GM21367 (cell line): Measurements from ENCODE around the gene CPSF4.
"Not testable (repeated sequence)": the region's sequence is repeated elsewhere in the genome, so short reads cannot be mapped to it uniquely, and the experiment has no call there.

Experiments
- ATAC-seq: cut with Tn5 transposase; IDR thresholded peaks from one replicate; pipeline ENCODE4 v1.9.1; 2021; ENCODE audit not compliant: unreplicated experiment

The CPSF4 gene

DNA sequence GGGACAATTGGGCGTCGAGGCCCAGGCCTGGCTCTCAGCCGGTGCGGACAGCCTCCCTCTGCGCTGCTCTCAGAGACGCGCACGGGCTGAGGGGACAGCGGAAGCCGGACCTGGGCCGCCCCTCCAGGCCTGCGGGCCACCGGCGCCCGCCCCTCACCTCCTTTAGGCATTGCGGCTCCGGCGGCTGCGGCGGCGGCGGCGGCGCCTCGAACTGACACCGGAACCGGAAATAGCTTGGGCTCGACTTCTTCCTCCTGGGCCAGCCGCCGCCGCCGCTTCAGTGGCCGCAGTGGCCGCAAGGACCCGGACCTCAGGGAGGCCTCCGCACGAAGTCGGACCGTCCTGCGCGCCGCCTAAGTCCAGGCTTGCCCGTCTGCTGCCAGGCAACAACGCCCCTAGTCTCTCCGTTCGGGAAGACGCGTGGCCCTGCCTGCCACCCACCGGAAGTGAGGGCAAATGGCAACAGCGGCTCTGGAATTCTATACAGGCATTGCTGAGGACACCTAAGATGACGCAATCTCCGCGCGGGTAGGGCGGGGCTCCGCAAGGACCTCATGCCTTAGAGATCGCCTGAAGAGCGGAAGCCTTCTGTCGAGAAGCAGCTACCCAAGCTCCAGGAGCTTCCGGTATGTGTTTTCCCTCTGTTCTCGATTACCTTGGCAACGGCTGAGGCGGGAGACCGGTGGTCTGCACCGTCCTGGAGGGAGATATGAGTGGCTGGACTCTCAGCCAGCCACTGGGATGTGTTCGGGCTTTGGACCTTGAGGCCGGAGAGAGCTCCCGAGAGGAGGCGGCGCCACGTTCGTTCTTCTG, 30.2 kb upstream of the CPSF4 start, which contains the start of the genes BUD31 and PDAP1:
TSS of gene BUD31 (plus strand) at position 591 of the 813 bp plus-strand sequence. CDS start 2,124 bp downstream, outside the sequence.
TSS of gene PDAP1 (minus strand) at position 219 of the 813 bp plus-strand sequence. CDS start at position 170, 49 bp downstream.
- peak; percentile 67 for ATAC-seq

DNA sequence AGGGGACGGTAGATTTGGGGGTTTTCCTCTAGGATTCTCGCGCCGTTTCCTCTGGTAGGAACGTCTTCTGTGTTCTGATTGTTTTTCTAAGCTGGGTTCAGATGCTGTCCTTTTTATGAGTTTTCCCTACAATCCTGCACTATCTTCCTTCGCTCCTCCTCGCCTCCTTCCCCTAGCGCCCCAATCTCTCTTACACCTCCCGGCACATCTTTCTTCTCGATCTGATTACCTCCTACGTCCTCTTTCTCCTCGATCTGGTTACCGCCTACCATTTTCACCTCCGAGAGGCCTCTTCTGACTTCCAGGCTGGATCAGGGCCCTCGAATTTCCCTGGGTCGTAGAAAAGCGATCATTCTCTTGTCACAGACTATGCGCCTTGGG, 29.6 kb upstream of the CPSF4 start:
- ATAC-seq: no peak

DNA sequence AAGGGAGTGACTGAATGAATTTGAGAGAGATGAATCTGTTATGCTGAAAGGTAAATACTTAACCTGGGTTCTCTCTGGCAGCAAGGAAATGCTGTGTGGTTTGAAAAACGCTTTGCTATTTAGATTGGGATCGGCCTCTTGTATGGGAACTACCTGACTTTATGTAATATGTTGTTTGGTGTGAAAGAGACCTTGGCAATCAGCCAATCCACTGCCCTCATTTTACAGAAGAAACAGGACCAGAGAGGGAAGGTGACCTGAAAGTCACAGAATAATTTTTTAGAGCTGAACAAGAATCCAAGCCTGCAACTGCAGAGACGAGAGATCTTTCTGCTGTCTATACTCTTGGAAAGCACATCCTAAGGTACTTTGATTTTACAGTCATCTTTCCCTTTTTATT, 28.9 kb upstream of the CPSF4 start:
- ATAC-seq: no peak

DNA sequence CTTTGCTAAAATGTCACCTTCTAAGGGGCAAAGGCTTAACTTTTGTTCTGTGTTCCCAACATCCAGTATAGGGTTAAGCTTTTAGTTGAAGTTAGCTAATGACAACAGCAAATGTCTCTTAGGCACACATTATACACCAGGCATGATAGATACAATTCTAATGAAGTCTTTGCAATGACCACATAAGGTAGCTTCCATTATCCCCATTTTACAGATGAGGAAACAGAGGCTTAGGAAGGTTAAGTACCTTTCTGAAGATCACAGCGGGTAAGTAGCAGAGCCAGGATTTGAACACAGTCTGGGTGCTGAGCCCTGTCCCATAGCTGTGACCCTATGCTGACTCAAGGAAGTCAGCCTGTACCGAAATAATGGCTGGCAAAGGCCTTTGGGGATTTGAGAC, 28.1 kb upstream of the CPSF4 start:
- no peak for ATAC-seq

DNA sequence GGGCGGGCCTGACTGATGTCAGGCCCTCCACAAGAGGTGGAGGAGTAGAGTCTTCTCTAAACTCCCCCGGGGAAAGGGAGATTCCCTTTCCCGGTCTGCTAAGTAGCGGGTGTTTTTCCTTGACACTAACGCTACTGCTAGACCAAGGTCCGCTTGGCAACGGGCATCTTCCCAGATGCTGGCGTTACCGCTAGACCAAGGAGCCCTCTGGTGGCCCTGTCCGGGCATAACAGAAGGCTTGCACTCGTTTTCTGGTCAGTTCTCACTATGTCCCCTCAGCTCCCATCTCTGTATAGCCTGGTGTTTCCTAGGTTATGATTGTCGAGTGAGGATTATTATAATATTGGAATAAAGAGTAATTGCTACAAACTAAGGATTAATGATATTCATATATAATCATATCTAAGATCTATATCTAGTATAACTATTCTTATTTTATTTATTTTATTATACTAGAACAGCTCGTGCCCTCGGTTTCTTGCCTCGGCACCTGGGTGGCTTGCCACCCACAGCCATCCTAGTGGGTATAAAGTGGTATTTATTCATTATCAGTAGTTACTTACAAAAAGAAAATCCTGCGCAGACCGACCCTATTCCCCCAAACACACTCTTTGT, 23.1 kb upstream of the CPSF4 start:
- not testable (repeated sequence) for ATAC-seq

- ATAC-seq: no peak
Observed at GRCh38 chr7:99418260-99418659, 20.5 kb upstream of the CPSF4 start.

- ATAC-seq: no peak
Observed at GRCh38 chr7:99419323-99420021, 19.3 kb upstream of the CPSF4 start.

DNA sequence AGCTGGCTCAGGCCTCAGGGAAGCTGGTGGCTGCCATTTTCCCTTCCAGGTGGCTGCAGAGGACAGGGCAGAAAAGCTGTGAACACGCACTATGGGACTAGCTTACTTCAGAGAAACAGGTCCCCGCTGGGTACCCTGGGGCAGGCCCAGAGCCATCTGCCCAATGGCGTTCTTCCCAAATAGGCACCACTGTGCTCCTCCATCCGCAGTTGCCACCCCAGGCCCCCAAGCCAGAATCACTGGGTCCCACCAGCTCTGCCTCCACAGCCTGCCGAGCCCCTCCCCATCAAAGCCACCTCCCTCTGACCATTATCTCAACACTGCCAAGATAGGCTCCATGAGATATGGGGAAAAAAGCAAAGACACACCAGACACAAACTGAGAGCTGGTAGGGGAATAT, 18.5 kb upstream of the CPSF4 start:
- no peak for ATAC-seq

- no peak for ATAC-seq
Observed at GRCh38 chr7:99420986-99421385, 17.8 kb upstream of the CPSF4 start.

DNA sequence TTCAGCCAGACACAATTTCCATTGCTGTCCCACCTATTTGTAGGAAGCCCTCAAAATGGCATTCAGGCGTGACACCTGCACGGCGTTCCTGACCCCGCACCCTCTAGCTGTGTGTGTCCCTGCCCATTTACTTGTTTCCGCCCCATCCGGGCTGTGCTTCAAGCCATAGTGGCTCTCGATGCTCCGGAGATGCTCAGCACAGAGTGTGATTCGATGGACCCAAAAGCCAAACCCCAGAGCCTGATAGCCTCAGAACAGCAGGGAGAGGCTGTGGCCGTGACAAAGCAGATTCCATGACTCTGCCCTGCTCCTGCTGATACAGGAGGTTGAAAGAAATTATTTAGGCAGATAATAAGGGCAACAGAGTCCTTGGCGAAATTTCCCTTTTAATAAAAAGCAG, 16.6 kb upstream of the CPSF4 start:
- no peak for ATAC-seq

- ATAC-seq: no peak
Observed at GRCh38 chr7:99422625-99423024, 16.1 kb upstream of the CPSF4 start.

DNA sequence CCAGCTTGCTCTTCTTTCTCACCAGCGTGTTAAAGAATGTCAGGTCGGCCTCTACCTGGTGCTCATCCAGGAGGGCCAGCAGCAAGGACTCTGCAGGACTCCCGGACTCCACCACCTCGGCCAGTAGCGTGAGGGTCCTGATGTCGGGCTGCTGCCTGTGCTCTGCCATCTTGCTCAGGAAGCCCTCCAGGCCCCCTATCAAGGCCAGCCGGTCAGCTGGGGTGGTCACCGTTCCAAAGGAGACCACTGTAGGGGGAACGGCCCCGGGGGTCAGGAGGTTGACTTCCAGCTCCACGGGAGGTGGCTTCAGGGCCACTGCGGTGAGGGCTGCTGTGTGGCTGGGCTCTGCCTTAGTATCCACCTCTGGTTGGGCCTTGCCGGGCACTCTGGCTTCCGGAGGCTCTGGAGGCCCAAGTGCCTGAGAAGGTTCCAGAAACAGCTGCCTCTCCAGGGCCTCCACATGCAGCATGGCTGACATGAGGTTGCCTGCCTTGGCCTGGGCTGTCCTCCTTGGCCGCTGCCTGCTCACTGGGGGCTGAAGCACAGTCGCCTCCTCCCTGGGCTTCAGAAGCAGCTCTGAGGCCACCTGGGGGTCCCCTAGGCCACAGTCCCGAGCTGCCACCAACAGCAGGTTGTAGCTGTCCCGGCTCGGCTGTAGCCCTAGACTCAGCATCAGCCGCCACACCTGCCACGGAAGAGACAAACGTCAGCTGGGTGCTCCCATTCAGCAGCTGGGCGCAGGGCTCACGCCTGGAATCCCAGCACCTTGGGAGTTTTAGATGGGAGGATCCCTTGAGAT, 13.6 kb upstream of the CPSF4 start:
- no peak for ATAC-seq

- ATAC-seq: no peak
Observed at GRCh38 chr7:99428972-99429566, 9.7 kb upstream of the CPSF4 start.

GRCh38 chr7:99429756-99430155, 9.0 kb upstream of the CPSF4 start:
- no peak for ATAC-seq

DNA sequence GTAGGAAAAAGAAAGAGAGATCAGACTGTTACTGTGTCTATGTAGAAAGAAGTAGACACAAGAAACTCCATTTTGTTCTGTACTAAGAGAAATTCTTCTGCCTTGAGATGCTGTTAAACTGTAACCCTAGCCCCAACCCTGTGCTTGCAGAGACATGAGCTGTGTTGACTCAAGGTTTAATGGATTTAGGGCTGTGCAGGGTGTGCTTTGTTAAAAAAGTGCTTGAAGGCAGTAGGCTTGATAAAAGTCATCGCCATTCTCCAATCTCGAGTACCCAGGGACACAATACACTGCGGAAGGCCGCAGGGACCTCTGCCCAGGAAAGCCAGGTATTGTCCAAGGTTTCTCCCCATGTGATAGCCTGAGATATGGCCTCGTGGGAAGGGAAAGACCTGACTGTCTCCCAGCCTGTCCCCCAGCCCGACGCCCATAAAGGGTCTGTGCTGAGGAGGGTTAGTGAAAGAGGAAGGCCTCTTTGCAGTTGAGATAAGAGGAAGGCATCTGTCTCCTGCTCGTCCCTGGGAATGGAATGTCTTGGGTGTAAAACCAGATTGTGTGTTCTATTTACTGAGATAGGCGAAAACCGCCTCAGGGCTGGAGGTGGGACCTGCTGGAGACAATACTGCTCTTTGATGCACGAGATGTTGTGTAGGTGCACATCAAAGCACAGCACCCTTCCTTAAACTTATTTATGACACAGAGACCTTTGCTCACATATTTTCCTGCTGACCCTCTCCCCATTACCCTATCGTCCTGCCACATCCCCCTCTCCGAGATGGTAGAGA, 6.8 kb upstream of the CPSF4 start:
- not testable (repeated sequence) for ATAC-seq

DNA sequence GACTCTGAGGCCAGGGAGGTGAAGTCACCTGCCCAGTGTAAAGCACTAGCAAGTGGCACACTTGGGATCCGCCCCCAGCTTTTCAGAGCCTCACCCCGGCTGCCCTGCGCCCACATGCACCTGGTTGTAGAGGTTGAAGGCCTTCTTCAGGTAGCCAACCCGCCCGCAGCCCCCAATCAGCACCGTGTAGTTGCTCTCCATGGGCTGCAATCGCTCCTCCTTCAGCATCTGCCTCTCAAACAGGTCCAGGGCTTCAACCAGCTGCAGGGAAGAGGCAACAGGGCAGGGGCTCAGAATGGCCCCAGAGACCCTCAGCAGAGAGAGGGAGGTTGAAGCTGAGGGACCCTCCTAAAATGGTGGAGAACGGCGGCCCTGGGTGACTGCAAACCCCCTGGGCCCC, 5.6 kb upstream of the CPSF4 start:
- no peak for ATAC-seq

DNA sequence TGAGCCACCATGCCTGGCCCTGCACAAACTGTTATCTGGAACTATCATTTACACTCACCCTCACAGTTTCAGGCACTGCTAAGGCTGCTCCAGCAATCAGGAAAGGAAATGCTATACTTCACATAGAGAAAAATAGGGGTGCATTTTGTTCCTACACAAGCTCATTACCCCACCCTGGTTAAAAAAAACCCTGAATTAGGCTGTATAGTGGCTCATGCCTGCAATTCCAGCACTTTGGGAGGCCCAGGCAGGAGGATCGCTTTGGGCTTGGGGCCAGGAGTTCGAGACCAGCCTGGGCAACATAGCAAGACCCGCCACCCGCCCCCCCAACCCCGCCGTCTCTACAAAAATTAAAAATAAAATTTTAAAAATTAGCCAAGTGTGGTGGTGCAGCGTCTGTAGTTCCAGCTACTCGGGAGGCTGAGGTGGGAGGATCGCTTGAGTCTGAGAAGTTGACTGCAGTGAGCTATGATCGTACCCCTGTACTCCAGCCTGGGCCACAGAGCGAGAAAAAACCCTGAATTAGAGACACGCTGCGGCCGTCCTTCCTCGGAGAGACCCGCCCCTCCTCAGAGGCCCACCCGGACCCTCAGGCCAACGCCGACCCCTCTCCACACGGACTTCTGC, 684 bp upstream of the CPSF4 start:
- no peak for ATAC-seq

- no peak for ATAC-seq
Observed at GRCh38 chr7:99440195-99440594, 1.5 kb downstream of the CPSF4 start.

GRCh38 chr7:99446096-99446495, 7.4 kb downstream of the CPSF4 start:
- no peak for ATAC-seq
